Psoas muscle (tissue), 8 donors: Measurements from ENCODE around the gene CENPU. TPM values are rescaled to one million over a fixed set of nuclear protein-coding genes. Genes with fewer than 3 reads are reported as not detected.
A peak's percentile ranks its signal among the peaks of the same experiment; 100 is the strongest.

ENCODE experiments used
- ATAC-seq, 4 donors: fragments of 200-7000 bp; cut with Tn5 transposase; one replicate each; pipeline ENCODE4 v1.9.1; 2020; ENCODE audit warnings: moderate library complexity in 3 of 4, mild to moderate bottlenecking in 2 of 4
- DNase-seq, 2 donors: peaks; one replicate each; pipeline ENCODE4 v3.0.0-alpha.2; 2020
- H3K27ac ChIP-seq: fragments of 200-600 bp; one replicate; pipeline ENCODE4 v1.8.0; 2022
- H3K27me3 ChIP-seq, 3 donors: fragments of 200-600 bp in 1 of 3; one replicate each; pipeline versions ENCODE4 v1.6.1 to v1.8.0; 2013 to 2022; ENCODE audit warnings: low read length in 2 of 3, mild to moderate bottlenecking in 2 of 3, moderate library complexity in 1 of 3; ENCODE audit not compliant: insufficient read depth in 3 of 3
- H3K36me3 ChIP-seq, 2 donors: fragments of 200-600 bp in 1 of 2; one replicate each; pipeline versions ENCODE4 v1.6.1 to v1.8.0; 2013 to 2022; ENCODE audit warnings: low read depth in 1 of 2, mild to moderate bottlenecking in 1 of 2, moderate library complexity in 1 of 2; ENCODE audit not compliant: insufficient read depth in 1 of 2
- H3K4me1 ChIP-seq: fragments of 200-600 bp; one replicate; pipeline ENCODE4 v1.8.0; 2022
- H3K4me3 ChIP-seq: fragments of 200-600 bp; one replicate; pipeline ENCODE4 v1.8.0; 2022; ENCODE audit warnings: mild to moderate bottlenecking
- H3K9me3 ChIP-seq: fragments of 200-600 bp; one replicate; pipeline ENCODE4 v1.8.0; 2022
- WGBS, 3 donors: extraction: QIAGEN DNeasy Blood & Tissue Kit; methylation state at CpG; one replicate each; pipeline versions ENCODE4 v1.1.6 to v1.1.7; 2013; 5-methylcytosine and 5-hydroxymethylcytosine counted together
- intact Hi-C, 2 donors: fragments of 100-400 bp; cut with DNase I; formaldehyde crosslinking; loops; one replicate each; pipeline versions ENCODE4 v1.11.0 to v1.14.2; 2022
- polyA plus RNA-seq, 3 donors: library from polyadenylated mRNA; stranded (reverse); fragments of 200-250 nt; gene quantifications; one replicate each; pipeline ENCODE4 v1.2.3, GENCODE V29; 2013
- total RNA-seq, 4 donors: library from RNA; stranded (reverse); fragmentation: NEBNext Ultra II Directional in 2 of 4; extraction: Animal tissue kit (Norgen Biotek cat#: 25700) in 2 of 4; gene quantifications; one replicate each; pipeline versions ENCODE4 v1.2.1 to v1.2.4, GENCODE V29; 2021 to 2023
- TF ChIP-seq, protein P1 (sequence below): fragments of 200-600 bp; IDR thresholded peaks from one replicate; pipeline ENCODE4 v1.8.0; 2022; ENCODE audit warnings: antibody characterized with exemption
- donor health status: healthy with polysubstance abuse.
- donor health status: DM: no; HTN: no; CAD: no; lungs with moderate emphysema.
- donor health status: Bipolar disorder and iron deficiency.
- donor health status: healthy.
- donor health status: DM: yes; HTN: yes; CAD: no.
- donor health status: DM: no; HTN: no; CAD: no.
- donor health status: DM: no; HTN: no; CAD: no.
- donor health status: DM: yes; HTN: yes; CAD: no.

The CENPU gene
- total and polyA plus RNA-seq, 7 donors = 0.63 to 2.0 (median 1.1) TPM

- Histone ChIP-seq H3K4me1 (peaks cover 50% of the 10 kb centered on the region), H3K36me3 (peaks cover 14 to 72% of the 10 kb centered on the region in 2 donors), H3K4me3 (no peak overlapping the region), H3K9me3 (no peaks in the 10 kb centered on the region), H3K27me3 (no peaks in the 10 kb centered on the region), H3K27ac (peak overlapping the region; percentile 80)
- no peak for DNase-seq
- 27 to 42% (median 38%) methylated on average over 2 of the region's 2 CpGs for WGBS, 3 donors
- TF ChIP-seq, protein P1, sequence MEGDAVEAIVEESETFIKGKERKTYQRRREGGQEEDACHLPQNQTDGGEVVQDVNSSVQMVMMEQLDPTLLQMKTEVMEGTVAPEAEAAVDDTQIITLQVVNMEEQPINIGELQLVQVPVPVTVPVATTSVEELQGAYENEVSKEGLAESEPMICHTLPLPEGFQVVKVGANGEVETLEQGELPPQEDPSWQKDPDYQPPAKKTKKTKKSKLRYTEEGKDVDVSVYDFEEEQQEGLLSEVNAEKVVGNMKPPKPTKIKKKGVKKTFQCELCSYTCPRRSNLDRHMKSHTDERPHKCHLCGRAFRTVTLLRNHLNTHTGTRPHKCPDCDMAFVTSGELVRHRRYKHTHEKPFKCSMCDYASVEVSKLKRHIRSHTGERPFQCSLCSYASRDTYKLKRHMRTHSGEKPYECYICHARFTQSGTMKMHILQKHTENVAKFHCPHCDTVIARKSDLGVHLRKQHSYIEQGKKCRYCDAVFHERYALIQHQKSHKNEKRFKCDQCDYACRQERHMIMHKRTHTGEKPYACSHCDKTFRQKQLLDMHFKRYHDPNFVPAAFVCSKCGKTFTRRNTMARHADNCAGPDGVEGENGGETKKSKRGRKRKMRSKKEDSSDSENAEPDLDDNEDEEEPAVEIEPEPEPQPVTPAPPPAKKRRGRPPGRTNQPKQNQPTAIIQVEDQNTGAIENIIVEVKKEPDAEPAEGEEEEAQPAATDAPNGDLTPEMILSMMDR = no peak
- ATAC-seq = no peak
- intact Hi-C loops = no loop called here
These were observed 23.9 kb upstream of the CENPU start for GRCh38 chr4:184757810-184758209.

- Histone ChIP-seq H3K9me3 (no peaks in the 10 kb centered on the region), H3K27ac (peak overlapping the region; percentile 80), H3K4me1 (peaks cover 62% of the 10 kb centered on the region), H3K4me3 (no peak overlapping the region), H3K36me3 (peaks cover 7 to 58% of the 10 kb centered on the region in 2 donors), H3K27me3 (no peaks in the 10 kb centered on the region)
- TF ChIP-seq, protein P1 = peak; percentile 7
- WGBS, 3 donors = 23 to 51% (median 27%) methylated on average over 6 of the region's 6 CpGs
- DNase-seq (no peak), ATAC-seq (peak; percentile 61 to 81 (median 71))
- intact Hi-C loops = no loop called here
These were observed 22.5 kb upstream of the CENPU start for GRCh38 chr4:184756399-184756798.

DNA sequence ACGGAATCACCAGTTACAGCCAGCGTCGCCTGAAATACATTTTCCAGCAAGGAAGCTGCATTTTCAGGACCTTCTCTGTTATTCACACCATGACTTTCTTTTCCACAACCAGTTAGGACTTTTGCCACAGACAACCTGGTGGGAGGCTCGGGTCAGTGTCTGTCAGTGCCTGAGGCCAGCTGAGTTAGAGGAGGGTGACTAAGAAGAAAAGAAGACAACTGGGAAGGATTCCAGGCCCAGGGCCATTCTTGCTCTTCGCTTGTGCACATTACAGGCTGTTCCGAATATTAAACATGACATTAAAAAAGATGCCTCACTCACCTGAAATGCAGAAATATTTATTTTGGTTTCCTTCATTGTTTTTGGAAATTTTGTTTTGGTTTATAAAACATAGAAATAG is 21.4 kb upstream of the CENPU start:
- Histone ChIP-seq H3K27ac (peak overlapping the region; percentile 80), H3K4me3 (no peak overlapping the region), H3K4me1 (peaks cover 63% of the 10 kb centered on the region), H3K27me3 (no peaks in the 10 kb centered on the region), H3K36me3 (peaks cover 2 to 47% of the 10 kb centered on the region in 2 donors), H3K9me3 (no peaks in the 10 kb centered on the region)
- intact Hi-C loops = no loop called here
- ATAC-seq (peak; percentile 48 to 79 (median 62)), DNase-seq (peak; percentile 62 to 71)
- WGBS, 3 donors = 37 to 65% (median 42%) methylated on average over 6 of the region's 6 CpGs
- TF ChIP-seq, protein P1 = no peak

GRCh38 chr4:184752496-184753275 is 18.8 kb upstream of the CENPU start:
- TF ChIP-seq, protein P1 = no peak
- peak overlapping the region; percentile 73 for H3K27ac ChIP-seq
- H3K27me3 ChIP-seq = no peaks in the 10 kb centered on the region
- peaks cover 69% of the 10 kb centered on the region for H3K4me1 ChIP-seq
- WGBS, 3 donors = 56 to 65% (median 59%) methylated on average over 9 of the region's 9 CpGs
- DNase-seq (no peak), ATAC-seq (peak in 3 of 4 donors; percentile 5 to 31 (median 19))
- H3K36me3 ChIP-seq = peaks cover 2 to 30% of the 10 kb centered on the region in 2 donors
- no peak overlapping the region for H3K4me3 ChIP-seq
- intact Hi-C loops = no loop called here
- H3K9me3 ChIP-seq = no peaks in the 10 kb centered on the region
